ENCODE results near the gene MYNN.
A peak's percentile ranks its signal among the peaks of the same experiment; 100 is the strongest.

MYNN gene

GRCh38 chr3:169836078-169836941 is 63.1 kb downstream of the MYNN start:
- TF ChIP-seq EZH2phosphoT487 (IDR thresholded peaks at IDR 0.05; ENCODE audit: low read length) (no peak), EZH2 (optimal IDR thresholded peaks at IDR 0.05; ENCODE audit: low read depth, low read length) (no peak), CTCF (IDR thresholded peaks at IDR 0.05; ENCODE audit: low read length) (no peak)
- Histone ChIP-seq H3K9me2 (replicated peaks; ENCODE audit: insufficient read depth, low read length) (no peaks in the 10 kb centered on the region), H3K27ac (ENCODE audit: low read length) (no peak overlapping the region), H3K9me3 (replicated peaks; ENCODE audit: insufficient read depth, low read length) (no peaks in the 10 kb centered on the region), H3K4me3 (ENCODE audit: low read length) (no peak overlapping the region), H3K4me1 (ENCODE audit: low read length) (0 out of 2 replicates have a peak, but pooled peaks cover 9% of the 10 kb centered on the region), H3K27me3 (replicated peaks; ENCODE audit: insufficient read depth, low read length) (no peaks in the 10 kb centered on the region), H3K36me3 (replicated peaks; ENCODE audit: insufficient read depth, low read length) (no peaks in the 10 kb centered on the region), H3K79me2 (ENCODE audit: low read length) (no peaks in the 10 kb centered on the region), H3K4me2 (ENCODE audit: low read depth, low read length) (no peak overlapping the region), H4K20me1 (ENCODE audit: insufficient read depth, low read length) (no peaks in the 10 kb centered on the region), H2AFZ (ENCODE audit: low read length) (peak overlapping the region; percentile 50; the same call in 1 of the 2 replicates), H3F3A (ENCODE audit: insufficient read depth, low read length) (no peaks in the 10 kb centered on the region), H3K9ac (ENCODE audit: low read length) (no peak overlapping the region)
- DNase-seq, result no peak

- DNase-seq, result no peak
- no peak overlapping the region for H3K27ac ChIP-seq (ENCODE audit: low read length)
- no peak overlapping the region for H3K4me2 ChIP-seq (ENCODE audit: low read depth, low read length)
- no peaks in the 10 kb centered on the region for H3K79me2 ChIP-seq (ENCODE audit: low read length)
- no peaks in the 10 kb centered on the region for H3K36me3 ChIP-seq (replicated peaks; ENCODE audit: insufficient read depth, low read length)
- no peaks in the 10 kb centered on the region for H3K9me3 ChIP-seq (replicated peaks; ENCODE audit: insufficient read depth, low read length)
- H3K27me3 ChIP-seq (replicated peaks; ENCODE audit: insufficient read depth, low read length), result no peaks in the 10 kb centered on the region
- no peaks in the 10 kb centered on the region for H3K9me2 ChIP-seq (replicated peaks; ENCODE audit: insufficient read depth, low read length)
- H3K4me1 ChIP-seq (ENCODE audit: low read length), result 0 out of 2 replicates have a peak, but pooled peaks cover 9% of the 10 kb centered on the region
- no peaks in the 10 kb centered on the region for H3F3A ChIP-seq (ENCODE audit: insufficient read depth, low read length)
- no peak overlapping the region for H3K4me3 ChIP-seq (ENCODE audit: low read length)
- no peaks in the 10 kb centered on the region for H4K20me1 ChIP-seq (ENCODE audit: insufficient read depth, low read length)
- H3K9ac ChIP-seq (ENCODE audit: low read length), result no peak overlapping the region
- no peak for TF ChIP-seq EZH2 (optimal IDR thresholded peaks at IDR 0.05; ENCODE audit: low read depth, low read length)
- TF ChIP-seq CTCF (IDR thresholded peaks at IDR 0.05; ENCODE audit: low read length), result no peak
- peak overlapping the region; percentile 50; the same call in 1 of the 2 replicates for H2AFZ ChIP-seq (ENCODE audit: low read length)
Measured at GRCh38 chr3:169836942-169837275, 63.7 kb downstream of the MYNN start.

GRCh38 chr3:169838511-169839030 is 65.4 kb downstream of the MYNN start:
- Histone ChIP-seq H3K9me3 (replicated peaks; ENCODE audit: insufficient read depth, low read length) (no peaks in the 10 kb centered on the region), H3F3A (ENCODE audit: insufficient read depth, low read length) (no peaks in the 10 kb centered on the region), H3K9ac (ENCODE audit: low read length) (no peak overlapping the region), H3K9me2 (replicated peaks; ENCODE audit: insufficient read depth, low read length) (no peaks in the 10 kb centered on the region), H3K4me3 (ENCODE audit: low read length) (no peak overlapping the region), H3K27ac (ENCODE audit: low read length) (no peak overlapping the region), H2AFZ (ENCODE audit: low read length) (no peak overlapping the region), H3K79me2 (ENCODE audit: low read length) (no peaks in the 10 kb centered on the region), H3K4me1 (ENCODE audit: low read length) (0 out of 2 replicates have a peak, but pooled peaks cover 9% of the 10 kb centered on the region), H3K36me3 (replicated peaks; ENCODE audit: insufficient read depth, low read length) (no peaks in the 10 kb centered on the region), H4K20me1 (ENCODE audit: insufficient read depth, low read length) (no peaks in the 10 kb centered on the region), H3K4me2 (ENCODE audit: low read depth, low read length) (no peak overlapping the region), H3K27me3 (replicated peaks; ENCODE audit: insufficient read depth, low read length) (no peaks in the 10 kb centered on the region)
- no peak for DNase-seq
- TF ChIP-seq EZH2 (optimal IDR thresholded peaks at IDR 0.05; ENCODE audit: low read depth, low read length) (no peak), EZH2phosphoT487 (IDR thresholded peaks at IDR 0.05; ENCODE audit: low read length) (no peak), CTCF (IDR thresholded peaks at IDR 0.05; ENCODE audit: low read length) (no peak)

Data from MM.1S (cell line).